Measurements from ENCODE around the gene SF3B4. TPM values are rescaled to one million over a fixed set of nuclear protein-coding genes. Genes with fewer than 3 reads are reported as not detected.
A peak's percentile ranks its signal among the peaks of the same experiment; 100 is the strongest.

SF3B4 gene
- total and polyA plus RNA-seq, 2 of the 13 experiments (the other 11 are each of a cell fraction or from before 2014, with no cell fraction given), result 13.8 to 14.8 TPM

DNA sequence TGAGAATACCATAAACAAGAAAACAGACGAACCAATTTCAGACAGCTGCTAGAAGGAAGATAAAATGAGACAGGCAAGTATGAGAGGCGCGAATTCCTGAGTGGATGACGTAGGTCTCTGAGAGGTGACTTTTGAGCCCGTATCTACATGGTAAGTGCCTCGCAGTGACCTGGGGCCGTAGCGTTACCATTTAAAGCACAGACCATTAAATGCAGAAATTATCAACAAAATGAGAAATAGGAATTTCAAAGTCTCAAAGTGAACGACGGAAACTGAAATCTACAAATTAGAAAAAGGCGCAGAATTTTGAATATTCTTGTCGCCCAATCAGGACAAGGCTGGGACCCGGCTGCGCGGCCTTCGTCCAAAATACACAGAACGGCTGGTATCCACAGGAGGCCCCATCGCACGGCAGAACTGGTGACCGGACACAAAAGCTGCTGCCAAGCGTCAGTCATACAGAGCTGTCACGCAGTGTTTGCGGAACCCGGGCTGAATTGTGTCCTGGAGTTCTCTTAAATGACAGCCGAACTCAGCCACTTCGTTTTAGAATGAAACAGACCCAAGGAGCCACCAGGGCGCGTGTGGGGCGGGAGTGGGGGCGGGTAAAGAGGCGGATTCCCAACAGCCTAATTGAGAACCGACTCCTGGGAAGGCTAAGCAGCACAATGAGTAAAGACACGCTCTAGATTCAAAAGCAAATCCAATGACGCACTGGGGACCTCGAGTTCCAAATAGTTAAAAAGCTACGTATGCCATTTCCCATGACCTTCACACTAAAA, 42.1 kb downstream of the SF3B4 start (continued):
- TF ChIP-seq, protein P1, sequence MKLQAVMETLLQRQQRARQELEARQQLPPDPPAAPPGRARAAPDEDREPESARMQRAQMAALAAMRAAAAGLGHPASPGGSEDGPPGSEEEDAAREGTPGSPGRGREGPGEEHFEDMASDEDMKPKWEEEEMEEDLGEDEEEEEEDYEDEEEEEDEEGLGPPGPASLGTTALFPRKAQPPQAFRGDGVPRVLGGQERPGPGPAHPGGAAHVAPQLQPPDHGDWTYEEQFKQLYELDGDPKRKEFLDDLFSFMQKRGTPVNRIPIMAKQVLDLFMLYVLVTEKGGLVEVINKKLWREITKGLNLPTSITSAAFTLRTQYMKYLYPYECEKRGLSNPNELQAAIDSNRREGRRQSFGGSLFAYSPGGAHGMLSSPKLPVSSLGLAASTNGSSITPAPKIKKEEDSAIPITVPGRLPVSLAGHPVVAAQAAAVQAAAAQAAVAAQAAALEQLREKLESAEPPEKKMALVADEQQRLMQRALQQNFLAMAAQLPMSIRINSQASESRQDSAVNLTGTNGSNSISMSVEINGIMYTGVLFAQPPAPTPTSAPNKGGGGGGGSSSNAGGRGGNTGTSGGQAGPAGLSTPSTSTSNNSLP (IDR thresholded peaks at IDR 0.05; ENCODE audit: low read depth, low read length), result peak; percentile 11; the same call in 1 of the 2 replicates
- TF ChIP-seq, protein P2, sequence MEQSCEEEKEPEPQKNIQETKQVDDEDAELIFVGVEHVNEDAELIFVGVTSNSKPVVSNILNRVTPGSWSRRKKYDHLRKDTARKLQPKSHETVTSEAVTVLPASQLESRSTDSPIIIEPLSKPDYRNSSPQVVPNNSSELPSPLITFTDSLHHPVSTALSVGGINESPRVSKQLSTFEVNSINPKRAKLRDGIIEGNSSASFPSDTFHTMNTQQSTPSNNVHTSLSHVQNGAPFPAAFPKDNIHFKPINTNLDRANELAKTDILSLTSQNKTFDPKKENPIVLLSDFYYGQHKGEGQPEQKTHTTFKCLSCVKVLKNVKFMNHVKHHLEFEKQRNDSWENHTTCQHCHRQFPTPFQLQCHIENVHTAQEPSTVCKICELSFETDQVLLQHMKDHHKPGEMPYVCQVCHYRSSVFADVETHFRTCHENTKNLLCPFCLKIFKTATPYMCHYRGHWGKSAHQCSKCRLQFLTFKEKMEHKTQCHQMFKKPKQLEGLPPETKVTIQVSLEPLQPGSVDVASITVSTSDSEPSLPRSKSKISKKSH (CRISPR knock-in tag; IDR thresholded peaks at IDR 0.05; ENCODE audit: borderline replicate concordance), result 0 out of 2 replicates have a peak, but pooled peaks have one; percentile 13
- no peak for TF ChIP-seq ZNF468 (CRISPR knock-in tag; IDR thresholded peaks at IDR 0.05)
- peak; percentile 35; the same call in 1 of the 2 replicates for TF ChIP-seq GATAD2A (CRISPR knock-in tag; IDR thresholded peaks at IDR 0.05)
- TF ChIP-seq, protein P3, sequence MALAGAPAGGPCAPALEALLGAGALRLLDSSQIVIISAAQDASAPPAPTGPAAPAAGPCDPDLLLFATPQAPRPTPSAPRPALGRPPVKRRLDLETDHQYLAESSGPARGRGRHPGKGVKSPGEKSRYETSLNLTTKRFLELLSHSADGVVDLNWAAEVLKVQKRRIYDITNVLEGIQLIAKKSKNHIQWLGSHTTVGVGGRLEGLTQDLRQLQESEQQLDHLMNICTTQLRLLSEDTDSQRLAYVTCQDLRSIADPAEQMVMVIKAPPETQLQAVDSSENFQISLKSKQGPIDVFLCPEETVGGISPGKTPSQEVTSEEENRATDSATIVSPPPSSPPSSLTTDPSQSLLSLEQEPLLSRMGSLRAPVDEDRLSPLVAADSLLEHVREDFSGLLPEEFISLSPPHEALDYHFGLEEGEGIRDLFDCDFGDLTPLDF (CRISPR knock-in tag; IDR thresholded peaks at IDR 0.05), result peak; percentile 25; the same call in 1 of the 2 replicates
- TF ChIP-seq, protein P4, sequence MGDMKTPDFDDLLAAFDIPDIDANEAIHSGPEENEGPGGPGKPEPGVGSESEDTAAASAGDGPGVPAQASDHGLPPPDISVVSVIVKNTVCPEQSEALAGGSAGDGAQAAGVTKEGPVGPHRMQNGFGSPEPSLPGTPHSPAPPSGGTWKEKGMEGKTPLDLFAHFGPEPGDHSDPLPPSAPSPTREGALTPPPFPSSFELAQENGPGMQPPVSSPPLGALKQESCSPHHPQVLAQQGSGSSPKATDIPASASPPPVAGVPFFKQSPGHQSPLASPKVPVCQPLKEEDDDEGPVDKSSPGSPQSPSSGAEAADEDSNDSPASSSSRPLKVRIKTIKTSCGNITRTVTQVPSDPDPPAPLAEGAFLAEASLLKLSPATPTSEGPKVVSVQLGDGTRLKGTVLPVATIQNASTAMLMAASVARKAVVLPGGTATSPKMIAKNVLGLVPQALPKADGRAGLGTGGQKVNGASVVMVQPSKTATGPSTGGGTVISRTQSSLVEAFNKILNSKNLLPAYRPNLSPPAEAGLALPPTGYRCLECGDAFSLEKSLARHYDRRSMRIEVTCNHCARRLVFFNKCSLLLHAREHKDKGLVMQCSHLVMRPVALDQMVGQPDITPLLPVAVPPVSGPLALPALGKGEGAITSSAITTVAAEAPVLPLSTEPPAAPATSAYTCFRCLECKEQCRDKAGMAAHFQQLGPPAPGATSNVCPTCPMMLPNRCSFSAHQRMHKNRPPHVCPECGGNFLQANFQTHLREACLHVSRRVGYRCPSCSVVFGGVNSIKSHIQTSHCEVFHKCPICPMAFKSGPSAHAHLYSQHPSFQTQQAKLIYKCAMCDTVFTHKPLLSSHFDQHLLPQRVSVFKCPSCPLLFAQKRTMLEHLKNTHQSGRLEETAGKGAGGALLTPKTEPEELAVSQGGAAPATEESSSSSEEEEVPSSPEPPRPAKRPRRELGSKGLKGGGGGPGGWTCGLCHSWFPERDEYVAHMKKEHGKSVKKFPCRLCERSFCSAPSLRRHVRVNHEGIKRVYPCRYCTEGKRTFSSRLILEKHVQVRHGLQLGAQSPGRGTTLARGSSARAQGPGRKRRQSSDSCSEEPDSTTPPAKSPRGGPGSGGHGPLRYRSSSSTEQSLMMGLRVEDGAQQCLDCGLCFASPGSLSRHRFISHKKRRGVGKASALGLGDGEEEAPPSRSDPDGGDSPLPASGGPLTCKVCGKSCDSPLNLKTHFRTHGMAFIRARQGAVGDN (CRISPR knock-in tag; IDR thresholded peaks at IDR 0.05), result peak; percentile 60
- TF ChIP-seq RBM22 (optimal IDR thresholded peaks at IDR 0.05; ENCODE audit: low read length), result peak; percentile 92
- 0 out of 2 replicates have a peak, but pooled peaks have one; percentile 43 for TF ChIP-seq SMAD1 (CRISPR knock-in tag; IDR thresholded peaks at IDR 0.05; ENCODE audit: borderline replicate concordance, low read depth)
- peak; percentile 54; the same call in 1 of the 2 replicates for TF ChIP-seq SALL1 (CRISPR knock-in tag; IDR thresholded peaks at IDR 0.05)
- no peak for TF ChIP-seq GTF2F1 (IDR thresholded peaks at IDR 0.05; ENCODE audit: low read length)
- 0 out of 2 replicates have a peak, but pooled peaks have one; percentile 24 for TF ChIP-seq U2AF2 (IDR thresholded peaks at IDR 0.05; ENCODE audit: low read depth, low read length)
- peak; percentile 71; the same call in 1 of the 2 replicates for TF ChIP-seq MEIS2 (CRISPR knock-in tag; IDR thresholded peaks at IDR 0.05)
- TF ChIP-seq POLR2G (IDR thresholded peaks at IDR 0.05; ENCODE audit: low read depth, low read length), result peak; percentile 86
- peak; percentile 93 for TF ChIP-seq TGIF2 (CRISPR knock-in tag; IDR thresholded peaks at IDR 0.05)
- TF ChIP-seq ZNF335 (CRISPR knock-in tag; IDR thresholded peaks at IDR 0.05), result peak; percentile 43; the same call in 1 of the 2 replicates
- 0 out of 2 replicates have a peak, but pooled peaks have one; percentile 12 for TF ChIP-seq ZSCAN20 (CRISPR knock-in tag; IDR thresholded peaks at IDR 0.05; ENCODE audit: borderline replicate concordance)
- TF ChIP-seq CHD4 (IDR thresholded peaks at IDR 0.05; ENCODE audit: borderline replicate concordance, low read length), result no peak
- TF ChIP-seq, protein P5, sequence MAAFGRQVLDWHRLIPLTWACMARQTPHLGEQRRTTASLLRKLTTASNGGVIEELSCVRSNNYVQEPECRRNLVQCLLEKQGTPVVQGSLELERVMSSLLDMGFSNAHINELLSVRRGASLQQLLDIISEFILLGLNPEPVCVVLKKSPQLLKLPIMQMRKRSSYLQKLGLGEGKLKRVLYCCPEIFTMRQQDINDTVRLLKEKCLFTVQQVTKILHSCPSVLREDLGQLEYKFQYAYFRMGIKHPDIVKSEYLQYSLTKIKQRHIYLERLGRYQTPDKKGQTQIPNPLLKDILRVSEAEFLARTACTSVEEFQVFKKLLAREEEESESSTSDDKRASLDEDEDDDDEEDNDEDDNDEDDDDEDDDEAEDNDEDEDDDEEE (CRISPR knock-in tag; IDR thresholded peaks at IDR 0.05), result 0 out of 2 replicates have a peak, but pooled peaks have one; percentile 27
- peak; percentile 24; the same call in 1 of the 2 replicates for TF ChIP-seq POLR2AphosphoS5 (IDR thresholded peaks at IDR 0.05; ENCODE audit: low read depth, low read length)

Data from HepG2 (cell line).